SKM-1 treated with dmso at 0.1 percent for 144 hours (cell line): ENCODE data around the gene PPP2R5C.
"Not testable (repeated sequence)": the region's sequence is repeated elsewhere in the genome, so short reads cannot be mapped to it uniquely, and the experiment has no call there.

Experiments
- DNase-seq: peaks from one replicate; lab custom pipeline; 2025; ENCODE audit not compliant: unreplicated experiment; lab: John Stamatoyannopoulos, UW

PPP2R5C gene

DNA sequence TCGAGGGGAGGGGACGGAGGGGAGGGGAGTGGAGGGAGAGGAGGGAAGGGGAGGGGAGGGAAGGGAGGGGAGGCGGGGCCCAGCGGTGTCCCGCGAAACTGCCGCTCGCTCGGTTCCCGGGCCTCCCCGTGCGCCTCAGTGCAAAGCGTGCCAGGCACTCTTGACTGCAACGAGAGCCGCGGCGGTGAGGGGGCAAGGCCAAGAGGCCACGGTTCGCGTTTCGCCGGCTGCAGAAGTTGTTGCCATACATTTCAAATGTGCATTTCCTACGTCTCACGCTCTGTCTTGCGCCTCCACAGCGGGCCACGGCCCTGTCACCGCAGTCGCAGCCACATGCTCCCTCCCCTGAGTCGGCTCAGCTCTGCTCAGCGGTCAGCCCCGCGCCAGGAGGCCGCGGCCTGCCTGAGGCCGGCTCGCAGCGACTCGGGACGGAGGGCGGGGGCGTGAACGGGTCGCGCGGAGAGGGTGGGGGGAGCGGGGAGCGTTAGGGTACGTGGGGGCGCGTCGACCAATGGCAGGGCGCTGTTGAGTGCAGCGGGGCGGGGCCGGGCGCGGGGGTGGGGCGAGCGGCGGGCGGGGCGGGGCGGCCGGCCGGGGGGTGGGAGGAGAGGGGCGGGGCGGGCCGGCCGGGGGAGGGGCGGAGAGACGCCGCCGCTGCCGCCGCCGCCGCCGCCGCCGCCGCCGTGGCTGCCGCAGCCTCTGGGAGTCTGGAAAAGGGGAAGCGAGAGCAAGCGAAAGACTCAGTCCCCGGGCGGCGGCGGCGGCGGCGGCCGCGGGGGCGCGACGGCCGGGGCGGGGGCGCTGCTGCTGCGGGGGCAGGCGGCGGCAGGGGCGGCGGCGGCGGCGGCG is at the start of gene PPP2R5C:
Gene PPP2R5C (plus strand): TSS at position 678 of the 849 bp plus-strand sequence. CDS start 185 bp downstream, outside the sequence.
- peak; percentile 54 for DNase-seq

DNA sequence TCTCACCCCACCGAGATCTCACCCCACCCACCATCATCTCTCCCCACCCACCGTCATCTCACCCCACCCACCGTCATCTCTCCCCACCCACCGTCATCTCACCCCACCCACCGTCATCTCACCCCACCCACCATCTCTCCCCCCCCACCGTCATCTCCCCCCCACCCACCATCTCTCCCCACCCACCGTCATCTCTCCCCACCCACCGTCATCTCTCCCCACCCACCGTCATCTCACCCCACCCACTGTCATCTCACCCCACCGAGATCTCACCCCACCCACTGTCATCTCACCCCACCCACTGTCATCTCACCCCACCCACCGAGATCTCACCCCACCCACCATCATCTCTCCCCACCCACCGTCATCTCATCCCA is 49.7 kb upstream of the PPP2R5C start:
- not testable (repeated sequence) for DNase-seq

DNA sequence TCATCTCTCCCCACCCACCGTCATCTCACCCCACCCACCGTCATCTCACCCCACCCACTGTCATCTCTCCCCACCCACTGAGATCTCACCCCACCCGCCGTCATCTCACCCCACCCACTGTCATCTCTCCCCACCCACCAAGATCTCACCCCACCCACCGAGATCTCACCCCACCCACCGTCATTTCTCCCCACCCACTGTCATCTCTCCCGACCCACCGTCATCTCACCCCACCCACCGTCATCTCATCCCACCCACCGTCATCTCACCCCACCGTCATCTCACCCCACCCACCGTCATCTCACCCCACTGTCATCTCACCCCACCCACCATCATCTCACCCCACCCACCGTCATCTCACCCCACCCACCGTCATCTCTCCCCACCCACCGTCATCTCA is 49.2 kb upstream of the PPP2R5C start:
- DNase-seq = not testable (repeated sequence)

DNA sequence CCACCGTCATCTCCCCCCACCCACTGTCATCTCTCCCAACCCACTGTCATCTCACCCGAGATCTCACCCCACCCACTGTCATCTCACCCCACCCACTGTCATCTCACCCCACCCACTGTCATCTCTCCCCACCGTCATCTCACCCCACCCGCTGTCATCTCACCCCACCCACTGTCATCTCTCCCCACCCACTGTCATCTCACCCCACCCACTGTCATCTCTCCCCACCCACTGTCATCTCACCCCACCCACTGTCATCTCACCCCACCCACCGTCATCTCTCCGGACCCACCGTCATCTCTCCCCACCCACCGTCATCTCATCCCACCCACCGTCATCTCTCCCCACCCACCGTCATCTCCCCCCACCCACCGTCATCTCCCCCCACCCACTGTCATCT is 48.4 kb upstream of the PPP2R5C start:
- not testable (repeated sequence) for DNase-seq

DNA sequence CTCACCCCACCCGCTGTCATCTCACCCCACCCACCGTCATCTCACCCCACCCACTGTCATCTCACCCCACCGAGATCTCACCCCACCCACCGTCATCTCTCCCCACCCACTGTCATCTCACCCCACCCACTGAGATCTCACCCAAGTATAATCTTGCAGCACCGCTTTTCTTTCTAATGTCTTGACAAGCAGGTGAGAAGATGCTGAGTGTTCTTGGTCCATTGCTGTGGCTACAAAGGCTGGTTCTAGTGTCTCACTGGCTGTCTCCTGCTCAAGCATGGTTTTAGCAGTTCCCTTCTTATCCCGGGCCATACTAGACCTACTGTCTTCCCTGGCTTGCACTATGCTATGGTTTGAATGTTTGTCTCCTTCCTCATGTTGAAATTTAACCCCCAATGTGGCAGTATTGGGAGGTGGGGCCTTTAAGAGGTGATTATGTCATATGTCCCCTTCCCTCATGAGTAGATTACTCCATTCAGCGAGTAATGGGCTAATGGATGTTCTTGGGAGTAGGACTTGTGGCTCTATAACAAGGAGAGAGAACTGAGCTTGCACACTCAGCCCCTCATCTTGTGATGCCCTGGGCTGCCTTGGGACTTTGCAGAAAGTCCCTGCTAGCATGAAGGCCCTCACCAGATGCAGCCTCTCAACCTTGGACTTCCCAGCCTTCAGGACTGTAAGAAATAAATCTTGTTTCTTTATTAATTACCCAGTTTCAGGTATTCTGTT is 47.7 kb upstream of the PPP2R5C start:
- no peak for DNase-seq

DNA sequence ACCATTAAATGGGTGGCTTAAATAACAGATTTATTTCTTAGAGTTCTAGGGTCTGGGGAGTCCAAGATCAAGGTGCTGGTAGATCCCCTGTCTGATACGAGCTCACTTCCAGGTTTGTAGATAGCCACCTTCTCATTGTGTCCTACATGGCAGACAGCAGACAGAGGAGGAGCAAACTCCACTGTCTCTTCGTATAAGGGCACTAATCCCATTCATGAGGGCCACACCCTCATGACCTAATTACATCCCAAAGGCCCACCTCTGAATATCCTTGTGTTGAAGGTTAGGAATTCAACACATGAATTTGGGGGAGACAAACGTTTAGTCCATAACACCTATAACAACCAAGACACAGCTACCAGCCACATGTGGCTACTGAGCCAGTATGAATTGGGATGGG is 47.1 kb upstream of the PPP2R5C start:
- no peak for DNase-seq

DNA sequence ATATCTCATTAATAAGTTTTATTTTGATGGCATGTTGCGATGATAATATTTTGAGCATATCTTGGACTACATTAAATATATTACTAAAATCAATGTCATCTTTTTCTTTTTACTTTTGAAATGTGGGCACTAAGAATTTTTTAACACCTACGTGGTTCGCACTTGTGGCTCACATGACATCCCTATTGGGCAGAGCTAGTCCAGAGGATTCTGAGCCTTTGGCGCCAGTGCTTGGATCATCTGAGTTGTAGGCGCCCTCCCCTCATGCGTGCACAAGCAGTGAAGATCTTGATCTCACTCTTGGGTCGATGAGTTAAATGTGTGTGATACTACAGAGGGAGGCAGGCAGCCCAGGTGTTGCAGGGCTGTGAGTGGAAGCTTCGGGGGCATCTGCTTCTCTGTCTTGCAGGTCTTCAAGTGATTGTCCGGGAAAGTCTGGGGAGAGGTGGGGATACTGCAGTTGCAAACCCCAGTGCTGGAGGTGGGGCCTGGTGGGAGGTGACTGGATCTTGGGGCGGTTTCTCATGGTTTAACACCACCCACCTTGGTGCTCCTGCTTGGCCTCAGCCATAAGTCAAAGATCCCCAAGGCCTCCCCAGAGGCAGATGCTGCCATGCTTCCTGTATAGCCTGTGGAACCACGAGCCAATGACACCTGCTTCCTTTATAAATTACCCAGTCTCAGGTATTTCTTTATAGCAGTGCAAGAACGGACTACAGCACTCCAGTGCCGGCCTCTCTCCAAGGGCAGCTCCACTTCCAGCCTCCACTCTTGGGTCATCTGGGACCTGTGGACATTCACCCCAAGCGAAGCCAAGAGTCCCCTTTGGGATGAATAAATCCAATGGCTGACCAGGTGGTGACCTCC is 46.1 kb upstream of the PPP2R5C start:
- no peak for DNase-seq

DNA sequence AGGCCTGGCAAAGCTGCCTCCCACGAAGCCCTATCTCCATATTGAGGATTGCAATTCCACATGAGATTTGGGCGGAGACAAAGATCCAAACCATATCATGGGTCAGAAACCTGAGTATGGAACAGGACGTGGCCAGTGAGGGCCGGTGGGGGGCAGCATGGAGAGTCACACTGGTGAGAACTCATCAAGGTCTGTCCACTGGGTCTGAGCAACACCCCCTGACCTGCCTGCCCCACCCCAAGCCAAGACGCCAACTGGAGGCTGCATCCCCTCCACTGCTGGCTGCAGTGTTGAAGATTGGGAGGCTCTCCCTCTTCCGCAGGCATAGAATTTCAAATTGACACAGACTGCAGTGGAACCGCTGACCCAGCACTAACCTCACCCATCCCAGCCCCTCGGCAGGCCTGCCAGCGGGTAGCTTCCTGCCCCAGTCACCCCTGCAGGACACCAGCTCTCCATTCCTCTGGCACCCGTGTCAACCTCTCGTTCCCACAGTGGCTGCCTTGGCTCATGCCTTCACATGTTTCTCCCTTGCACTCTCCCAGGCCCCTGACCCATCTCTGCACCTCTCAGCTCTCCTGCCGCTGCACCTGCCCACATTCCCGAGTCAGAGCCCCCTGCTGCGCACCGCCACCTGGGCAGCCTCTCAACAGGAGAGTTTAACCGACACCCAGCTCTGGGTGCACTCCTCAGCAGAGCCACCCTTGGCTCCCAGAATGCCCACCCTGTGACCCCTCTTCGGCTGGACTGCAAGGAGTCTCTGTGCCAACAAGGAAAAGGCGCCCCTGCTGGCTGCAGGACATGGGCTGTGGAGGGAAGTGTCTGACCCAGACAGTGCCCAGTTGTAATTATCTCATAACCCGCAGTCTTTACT is 45.2 kb upstream of the PPP2R5C start:
- DNase-seq = no peak

DNA sequence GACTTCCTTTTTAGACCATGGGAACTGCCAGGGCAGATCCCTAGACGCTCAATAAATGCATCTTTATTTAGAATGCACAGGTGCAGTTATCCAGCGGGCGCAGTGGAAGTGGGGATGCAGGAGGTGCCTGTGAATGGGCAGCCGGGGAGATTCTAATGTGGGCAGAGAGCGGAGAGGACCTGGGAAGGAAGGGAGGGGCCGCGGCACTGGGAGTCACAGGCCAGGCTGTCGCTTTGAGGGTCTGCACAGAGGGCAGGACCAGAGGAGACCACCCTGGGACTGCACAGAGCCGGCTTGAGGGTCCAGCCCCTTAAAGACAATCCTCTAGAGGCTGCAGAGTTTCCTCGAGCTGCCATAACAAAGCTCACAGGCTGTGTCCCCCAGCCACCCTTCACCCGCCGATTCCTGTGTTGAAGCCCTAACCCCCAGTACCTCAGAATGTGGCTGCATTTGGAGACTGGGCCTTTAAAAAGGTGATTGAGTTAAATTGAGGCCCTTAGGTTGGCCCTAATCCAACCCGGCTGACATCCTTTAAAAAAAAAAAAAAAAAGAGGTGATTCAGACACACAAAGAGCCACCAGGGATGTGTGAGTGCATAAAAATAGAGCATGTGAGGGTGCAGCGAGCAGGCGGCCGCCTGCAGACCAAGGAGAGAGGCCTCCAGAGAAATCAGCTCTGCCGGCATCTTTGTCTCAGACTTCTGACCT is 44.4 kb upstream of the PPP2R5C start:
- no peak for DNase-seq

DNA sequence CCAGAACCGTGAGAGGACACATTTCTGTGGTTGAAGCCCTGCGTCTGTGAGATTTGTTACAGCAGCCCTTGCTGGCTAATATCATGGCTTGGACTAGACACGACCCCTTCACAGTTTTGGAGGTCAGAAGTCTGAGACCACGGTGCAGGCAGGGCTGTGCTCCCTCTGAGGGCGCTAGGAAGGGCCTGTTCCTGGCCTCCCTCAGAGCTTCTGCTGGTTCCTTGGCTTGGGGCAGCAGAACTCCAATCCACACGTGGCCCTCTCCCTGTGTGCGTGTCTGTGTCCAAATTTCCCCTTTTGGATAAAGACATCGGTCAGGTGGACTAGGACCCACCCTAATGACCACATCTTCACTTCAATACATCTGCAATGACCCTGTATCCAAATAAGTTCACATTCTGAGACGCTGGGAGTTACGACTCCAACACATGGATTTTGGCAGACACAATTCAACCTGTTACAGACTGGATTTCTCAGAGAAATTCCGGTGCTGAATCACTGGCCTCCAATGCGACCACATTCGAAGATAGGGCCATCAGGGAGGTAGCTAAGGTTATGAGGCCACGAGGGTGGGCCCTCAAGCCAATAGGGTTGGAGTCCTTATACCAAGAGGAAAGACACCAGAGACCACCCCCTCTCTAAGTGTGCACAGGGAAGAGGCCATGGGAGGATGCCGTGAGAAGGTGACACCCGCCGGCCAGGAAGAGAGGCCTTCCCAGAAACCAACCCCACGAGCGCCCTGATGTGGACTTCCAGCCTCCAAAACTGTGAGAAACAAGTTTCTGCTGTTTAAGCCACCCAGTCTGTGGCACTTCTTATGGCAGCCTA is 43.6 kb upstream of the PPP2R5C start:
- DNase-seq = no peak

DNA sequence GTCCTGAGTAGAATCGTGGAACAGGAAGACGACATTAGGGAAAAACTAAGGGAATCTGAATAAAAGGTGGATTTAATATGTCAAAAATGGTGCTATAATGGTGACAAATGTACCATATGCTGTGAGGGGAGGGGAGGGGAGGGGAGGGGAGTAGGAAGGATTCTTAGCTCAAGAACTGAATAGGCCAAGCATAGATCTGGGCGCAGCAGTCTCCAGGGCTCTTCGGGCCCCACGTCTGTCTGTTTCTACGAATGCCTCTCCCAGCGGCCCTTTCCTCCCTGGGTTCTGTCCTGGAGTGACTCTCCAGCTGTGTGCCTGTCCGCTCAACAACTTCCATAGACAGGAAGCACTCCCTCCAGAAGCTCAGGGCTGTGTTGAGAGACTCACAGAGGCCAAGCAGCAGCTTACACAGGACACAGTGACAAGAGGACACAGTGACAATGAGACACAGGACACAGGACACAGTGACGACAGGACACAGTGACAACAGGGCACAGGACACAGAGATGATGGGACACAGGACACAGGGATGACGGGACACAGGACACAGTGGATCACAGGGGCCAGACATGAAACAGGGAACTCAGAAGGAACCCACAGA is 42.4 kb upstream of the PPP2R5C start:
- DNase-seq = no peak

DNA sequence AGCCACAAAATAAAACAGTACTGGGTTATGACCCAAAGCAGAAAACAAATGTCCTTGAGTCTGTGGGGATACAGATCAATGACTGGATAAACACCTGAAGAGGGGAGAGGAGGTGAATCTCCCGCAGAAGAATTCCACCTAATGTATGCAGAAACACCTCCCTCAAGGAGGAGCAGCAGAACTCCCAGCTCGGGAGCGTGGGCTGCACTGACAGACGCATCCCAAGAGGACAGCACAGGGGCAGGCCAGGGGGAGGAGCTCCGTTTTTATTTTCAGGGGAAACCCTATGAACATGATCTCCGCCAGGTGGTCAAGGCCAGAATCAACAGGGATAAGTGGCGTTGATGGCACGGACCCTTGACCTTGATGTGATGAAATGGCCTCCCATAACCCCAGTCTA is 41.8 kb upstream of the PPP2R5C start:
- DNase-seq = no peak

DNA sequence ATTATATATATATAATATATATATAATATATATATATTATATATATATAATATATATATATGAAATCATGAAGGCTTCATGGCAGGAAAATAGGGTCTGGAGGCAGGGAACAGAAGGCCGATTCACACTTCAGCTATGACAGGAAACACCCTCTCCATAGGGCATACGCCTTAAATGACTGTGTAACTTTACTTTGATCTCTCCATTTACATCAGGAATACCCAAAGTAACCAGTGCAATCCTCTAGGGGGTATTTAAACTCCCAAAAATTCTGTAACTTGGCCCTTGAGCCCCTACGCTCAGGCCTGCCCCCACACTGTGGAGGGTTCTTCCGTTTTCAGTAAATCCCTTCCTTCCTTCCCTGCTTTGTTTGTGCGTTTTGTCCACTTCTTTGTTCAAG is 40.4 kb upstream of the PPP2R5C start:
- no peak for DNase-seq

DNA sequence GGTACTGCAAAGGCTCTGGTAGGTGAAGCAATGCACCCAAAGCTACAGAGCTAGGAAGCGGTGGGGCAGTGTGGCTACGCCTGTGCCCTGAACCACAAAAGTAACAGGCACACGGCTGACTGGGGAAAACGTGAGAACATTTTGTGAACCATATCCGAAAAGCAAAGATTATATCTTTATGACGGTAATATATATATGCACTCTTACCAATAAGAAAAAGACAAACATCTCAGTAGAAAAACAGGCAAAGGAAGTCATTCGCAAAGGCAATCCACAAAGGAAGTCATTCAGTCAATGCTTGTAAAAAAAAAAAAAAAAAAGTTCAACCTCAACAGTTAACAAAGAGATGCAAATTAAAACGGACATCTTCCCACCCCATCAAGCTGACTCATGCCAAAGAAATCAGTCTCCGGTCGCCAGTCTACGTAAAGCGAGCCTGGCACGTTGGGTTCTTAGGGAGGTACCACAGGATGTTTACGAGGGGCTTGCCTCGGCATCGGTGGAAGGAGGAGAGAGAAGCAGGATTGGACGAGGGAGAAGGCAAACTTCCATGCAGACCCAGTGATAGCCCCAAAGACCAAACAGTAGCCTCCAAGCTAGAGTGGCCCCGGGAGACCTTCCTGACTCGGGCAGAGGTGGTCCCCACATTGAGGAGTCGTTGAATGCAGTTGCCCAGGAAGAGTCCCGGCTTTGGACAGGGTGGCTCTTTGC is 39.4 kb upstream of the PPP2R5C start:
- no peak for DNase-seq

DNA sequence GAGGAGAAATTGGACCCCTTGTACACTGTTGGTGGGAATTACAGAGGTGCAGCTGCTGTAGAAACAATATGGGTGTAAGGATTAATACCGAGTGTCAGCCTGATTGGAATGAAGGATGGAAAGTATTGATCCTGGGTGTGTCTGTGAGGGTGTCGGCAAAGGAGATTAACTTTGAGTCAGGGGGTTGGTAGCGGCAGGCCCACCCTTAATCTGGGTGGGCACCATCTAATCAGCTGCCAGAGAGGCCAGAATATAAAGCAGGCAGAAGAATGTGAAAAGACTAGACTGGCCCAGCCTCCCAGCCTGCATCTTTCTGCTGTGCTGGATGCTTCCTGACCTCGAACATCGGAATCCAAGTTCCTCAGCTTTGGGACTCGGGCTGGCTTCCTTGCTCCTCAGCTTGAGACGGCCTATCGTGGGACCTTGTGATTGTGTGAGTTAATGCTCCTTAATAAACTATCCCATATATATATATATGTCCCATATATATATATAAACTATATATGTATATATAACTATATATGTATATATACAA is 38.4 kb upstream of the PPP2R5C start:
- no peak for DNase-seq

DNA sequence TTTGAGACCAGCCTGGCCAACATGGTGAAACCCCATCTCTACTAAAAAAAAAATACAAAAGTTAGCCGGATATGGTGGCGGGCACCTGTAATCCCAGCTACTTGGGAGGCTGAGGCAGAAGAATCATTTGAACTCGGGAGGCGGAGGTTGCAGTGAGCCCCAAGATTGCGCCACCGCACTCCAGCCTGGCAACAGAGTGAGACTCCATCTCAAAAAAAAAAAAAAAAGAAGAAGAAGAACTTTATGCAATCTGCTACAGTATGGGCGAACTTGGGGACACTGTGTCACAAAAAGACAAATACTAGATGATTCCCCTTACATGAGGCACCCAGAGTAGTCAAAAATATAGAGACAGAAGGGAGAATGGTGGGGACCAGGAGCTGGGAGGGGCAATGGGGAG is 35.9 kb upstream of the PPP2R5C start:
- DNase-seq = peak; percentile 23

DNA sequence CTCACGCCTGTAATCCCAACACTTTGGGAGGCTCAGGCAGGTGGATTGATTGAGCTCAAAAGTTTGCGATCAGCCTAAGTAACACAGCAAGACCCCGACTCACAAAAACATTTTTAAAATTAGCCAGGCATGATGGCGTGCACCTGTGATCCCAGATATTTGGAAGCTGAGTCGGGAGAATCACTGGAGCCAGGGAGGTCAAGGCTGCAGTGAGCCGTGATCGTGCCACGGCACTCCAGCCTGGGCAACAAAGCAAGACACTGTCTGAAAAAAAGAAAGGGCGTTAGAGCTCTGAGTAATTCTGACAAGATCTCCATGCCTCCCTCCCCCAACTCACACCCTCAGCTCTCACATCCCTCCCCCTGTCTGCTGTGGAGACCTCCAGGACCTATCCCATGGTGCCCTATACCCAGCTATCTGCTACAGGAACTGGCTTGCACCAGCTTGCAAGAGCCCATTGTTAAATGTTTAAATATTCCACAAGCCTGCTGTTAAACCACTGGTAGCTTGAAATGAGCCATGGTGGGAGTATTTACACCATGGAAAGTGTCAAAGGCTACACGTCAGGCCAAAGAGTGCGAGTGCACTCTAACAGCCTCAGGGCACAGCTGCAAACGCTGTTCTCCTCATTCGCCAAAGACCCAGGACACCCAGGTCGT is 35.1 kb upstream of the PPP2R5C start:
- DNase-seq = no peak
